Fibroblast of gingiva (primary cell): ENCODE measurements around the gene CCDC188.

Experiments
- DNase-seq: peaks from one replicate; pipeline ENCODE4 v3.0.0-alpha.2; 2011; ENCODE audit warnings: low read depth

Gene CCDC188

DNA sequence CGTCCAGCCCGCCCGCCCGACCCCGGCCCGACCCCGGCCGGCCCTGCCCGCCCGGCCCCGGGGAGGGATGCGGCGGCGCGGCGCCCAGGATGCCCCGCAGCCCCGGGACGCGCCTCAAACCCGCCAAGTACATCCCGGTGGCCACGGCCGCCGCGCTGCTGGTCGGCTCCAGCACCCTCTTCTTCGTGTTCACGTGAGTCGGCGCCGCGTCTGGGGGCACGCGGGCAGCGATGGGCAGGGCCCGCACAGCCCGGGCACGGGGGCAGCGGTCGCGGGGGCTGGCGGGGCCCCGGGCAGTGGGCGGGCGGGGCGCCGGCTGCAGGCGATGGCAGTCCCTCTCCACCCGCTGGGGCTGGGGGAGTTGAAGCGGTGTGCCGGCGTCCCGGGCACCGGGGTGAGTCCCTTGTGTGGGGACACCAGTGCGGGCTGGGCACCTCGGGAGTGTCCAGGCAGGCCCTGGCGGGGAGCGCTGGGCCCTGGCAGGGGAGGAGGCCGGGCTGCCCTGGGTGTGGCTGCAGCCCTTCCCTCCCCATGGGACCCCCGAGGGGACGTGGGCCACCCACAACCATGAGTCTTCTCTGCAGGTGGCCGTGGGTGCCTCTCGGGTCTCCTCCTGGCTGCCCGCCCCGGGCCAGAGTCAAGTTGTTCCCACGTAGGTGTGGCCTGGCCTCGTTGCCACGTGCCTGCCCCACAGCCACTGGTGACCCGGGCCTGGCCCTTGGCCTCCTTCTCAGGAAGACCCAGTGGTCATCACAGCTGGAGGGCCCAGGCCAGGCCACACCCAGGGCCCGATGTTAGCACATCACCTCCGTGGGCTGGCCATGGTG, 18.8 kb downstream of the CCDC188 start:
- peak; percentile 36 for DNase-seq

- DNase-seq, result peak; percentile 20
Measured at GRCh38 chr22:20131597-20131858, 19.3 kb downstream of the CCDC188 start, which contains the start of gene ZDHHC8. Gene ZDHHC8, plus strand, starts transcription at chr22:20131804. Its CDS starts 144 bp downstream, at chr22:20131948.

- peak; percentile 76 for DNase-seq
Measured at GRCh38 chr22:20130731-20131596, 19.9 kb downstream of the CCDC188 start.

DNA sequence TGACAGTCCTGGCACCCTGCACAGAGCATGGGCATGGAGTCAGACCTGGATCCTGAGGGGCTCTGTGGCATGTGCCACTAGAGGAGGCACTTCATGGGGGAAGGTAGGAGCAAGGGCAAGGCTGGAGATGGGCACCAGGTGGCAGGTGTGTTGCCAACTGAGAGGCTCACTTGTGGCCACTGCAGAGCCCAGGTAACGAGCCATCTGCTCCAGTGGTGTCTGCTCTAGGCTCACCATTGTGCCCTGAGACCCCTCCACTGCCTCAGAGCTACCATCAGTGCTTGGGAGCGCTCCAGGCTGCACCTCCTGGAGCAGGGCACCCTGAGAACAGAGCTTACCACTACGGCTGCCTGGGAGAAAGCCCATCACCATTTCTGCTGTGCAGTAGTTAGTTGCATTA, 20.5 kb downstream of the CCDC188 start:
- DNase-seq, result no peak

GRCh38 chr22:20129747-20130014, 21.2 kb downstream of the CCDC188 start:
- no peak for DNase-seq

DNA sequence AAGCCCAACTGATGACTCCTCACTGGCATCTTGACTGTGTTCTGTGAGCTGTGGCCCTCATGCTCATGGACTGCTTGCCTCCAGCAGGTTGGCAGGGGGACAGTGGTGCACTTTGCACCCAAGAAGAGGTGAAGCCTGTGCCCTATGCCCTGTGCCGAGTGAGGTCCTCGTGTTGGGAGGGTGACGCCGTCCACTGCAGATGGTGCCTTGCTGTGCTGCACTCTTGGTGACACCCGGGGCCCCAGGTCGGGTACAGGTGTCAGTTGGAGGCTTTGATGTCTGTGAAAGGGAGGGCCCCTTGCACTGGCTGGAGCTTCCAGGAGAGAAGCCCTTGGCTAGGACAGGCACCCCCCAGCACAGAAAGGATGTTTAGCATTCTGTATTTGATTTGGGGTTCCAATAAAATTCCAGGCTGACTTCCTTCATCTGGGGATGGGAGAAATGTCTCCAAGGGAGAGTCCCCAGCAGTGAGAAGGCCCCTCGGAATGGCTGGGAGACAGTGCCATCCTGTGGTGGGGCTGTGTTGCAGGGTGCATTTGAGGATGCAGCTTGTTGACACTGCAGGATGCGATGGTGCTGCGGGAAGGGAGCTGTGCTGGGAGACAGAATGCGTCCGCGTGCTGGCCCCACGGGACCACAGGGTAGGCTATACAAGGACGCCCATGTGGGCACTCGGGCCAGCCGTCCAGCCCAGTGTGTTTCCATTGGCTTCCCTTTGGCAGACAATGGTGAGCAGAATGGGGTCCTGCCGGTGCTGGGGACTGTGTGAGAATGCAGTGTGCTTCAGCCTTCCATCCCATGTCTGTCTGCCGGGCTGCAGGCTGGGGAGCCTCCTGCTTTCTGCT, 21.7 kb downstream of the CCDC188 start:
- DNase-seq, result peak; percentile 18

GRCh38 chr22:20128619-20128901, 22.3 kb downstream of the CCDC188 start:
- no peak for DNase-seq

DNA sequence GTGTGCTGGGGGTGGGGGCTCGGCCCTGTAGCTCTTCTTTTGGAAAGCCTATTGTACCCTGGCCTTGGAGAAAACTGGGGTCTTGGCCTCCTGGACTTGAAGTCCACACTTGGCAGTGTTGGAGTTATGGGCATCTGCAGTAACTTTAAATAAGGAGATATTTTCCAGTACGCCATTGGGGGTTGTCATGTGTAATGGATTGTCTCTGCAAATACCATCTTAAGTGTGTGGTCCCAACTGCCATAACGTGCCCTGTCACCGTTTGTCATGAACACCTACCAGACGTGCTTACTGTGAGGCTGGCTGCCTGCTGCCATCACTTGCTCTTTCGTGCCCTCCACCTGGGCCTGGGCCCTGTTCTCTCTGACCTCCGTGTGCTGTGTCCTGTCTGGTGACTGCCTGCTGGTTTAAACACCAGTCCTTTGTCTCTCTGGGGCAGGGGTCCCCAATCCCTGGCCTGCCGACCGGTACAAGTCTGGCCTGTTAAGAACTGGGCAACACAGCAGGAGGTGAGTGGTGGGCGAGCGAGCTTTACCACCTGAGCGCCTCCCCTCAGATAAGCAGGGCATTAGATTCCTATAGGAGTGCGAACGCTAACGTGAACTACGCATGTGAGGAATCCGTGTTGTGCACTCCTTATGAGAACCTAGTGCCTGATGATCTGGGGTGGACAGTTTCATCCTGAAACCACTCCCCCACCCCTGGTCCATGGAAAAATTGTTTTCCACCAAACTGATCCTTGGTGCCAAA, 22.8 kb downstream of the CCDC188 start:
- no peak for DNase-seq

DNA sequence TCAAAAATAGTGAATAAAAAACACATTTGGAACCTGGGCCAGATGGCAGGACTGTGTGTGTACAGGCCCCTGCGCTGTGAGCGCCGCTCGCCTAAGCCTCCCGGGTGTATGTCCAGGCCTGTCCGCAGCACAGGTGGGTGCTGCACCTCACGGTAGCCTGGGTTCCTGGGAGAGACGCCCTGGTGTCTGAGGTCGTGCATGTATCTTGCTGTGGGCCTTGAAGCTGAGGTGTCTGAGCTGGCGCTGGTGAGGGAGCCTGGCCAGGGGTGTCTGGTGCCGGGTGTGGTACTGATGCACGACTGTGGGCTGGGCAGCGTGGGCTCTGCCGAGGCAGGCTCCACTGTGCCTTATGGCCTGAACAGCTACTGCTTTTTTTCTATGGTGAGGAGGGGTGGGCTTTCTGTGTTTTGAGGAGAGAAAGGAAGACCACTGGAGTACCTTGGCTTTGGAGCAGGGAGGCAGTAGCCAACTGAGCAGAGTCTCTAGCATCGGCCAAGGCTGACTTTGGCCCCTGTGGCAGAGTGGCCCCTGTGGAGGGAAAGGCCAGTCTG, 23.5 kb downstream of the CCDC188 start:
- DNase-seq, result no peak

DNA sequence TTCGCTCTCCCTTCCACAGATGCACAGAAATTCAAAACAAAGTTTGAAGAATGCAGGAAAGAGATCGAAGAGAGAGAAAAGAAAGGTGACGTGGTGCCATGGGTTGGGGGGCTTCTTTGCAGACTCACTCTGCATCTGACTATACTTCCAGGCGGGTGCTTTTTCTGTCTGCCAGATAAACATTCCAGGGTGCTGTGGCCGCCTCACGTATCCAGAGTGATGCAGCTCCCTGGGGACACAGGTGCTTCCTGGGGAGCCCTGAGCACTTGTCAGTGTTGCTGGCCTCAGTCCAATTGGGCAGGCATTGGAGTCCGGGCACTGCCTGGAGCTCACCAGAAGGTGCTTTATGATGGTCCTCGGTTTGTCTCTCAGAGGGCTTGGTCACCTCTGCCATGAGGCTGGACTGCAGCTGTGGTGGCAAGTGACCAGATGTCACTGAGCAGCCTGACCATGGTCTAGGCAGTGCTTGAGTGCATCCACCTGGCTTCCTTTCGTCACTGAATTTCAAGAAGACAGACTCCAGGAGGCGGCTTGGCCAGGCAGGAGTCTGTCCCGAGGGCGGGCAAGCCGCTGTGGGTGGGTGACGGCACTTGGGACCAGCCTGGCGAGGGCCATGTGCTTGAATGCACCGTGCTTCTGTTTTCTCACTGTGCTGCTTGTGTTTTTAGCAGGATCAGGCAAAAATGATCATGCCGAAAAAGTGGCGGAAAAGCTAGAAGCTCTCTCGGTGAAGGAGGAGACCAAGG, 24.4 kb downstream of the CCDC188 start:
- no peak for DNase-seq

DNA sequence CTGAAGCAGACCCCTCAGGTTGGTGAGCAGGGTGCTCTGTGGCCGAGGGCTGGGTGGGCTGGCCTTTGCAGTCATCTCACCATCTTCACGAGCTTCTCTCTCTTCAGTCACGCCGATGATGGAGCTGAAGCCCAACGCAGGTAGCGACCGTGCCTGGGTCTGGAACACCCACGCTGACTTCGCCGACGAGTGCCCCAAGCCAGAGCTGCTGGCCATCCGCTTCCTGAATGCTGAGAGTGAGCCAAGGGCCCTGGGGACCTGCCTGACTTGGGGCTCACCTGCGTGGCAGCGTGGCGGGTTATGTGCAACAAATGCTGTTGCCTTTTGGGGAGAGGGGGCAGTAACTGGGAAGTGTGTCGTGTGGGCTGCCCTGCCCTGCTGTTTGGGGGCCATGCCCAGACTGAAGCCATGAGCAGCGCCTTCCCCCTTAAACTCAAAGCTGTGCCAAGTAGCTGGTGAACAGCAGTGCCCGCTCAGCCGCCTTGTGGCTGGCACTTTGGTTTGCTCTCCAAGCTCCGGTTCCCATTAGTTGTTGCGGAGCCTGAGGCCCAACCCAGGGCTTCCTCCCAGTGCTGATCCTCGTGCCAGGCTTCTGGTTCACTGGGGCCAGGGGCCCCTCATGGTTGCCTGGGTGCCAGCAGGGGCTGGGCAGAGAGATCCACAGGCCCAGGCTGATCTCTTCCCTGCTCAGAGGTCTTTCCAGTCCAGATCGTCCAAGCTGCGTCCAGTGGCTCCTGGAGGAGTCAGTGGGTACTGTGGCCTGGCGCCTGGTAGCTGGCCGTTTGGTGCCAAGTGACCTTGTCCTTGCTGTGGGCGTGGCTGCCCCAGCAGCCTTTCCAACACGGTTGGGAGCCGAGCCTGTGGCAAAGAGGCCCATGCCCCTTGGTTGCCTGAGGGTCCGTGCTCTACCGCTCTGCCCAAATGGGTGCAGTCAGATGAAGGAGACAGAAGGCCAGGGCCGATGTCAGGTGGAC, 25.4 kb downstream of the CCDC188 start:
- DNase-seq, result no peak

DNA sequence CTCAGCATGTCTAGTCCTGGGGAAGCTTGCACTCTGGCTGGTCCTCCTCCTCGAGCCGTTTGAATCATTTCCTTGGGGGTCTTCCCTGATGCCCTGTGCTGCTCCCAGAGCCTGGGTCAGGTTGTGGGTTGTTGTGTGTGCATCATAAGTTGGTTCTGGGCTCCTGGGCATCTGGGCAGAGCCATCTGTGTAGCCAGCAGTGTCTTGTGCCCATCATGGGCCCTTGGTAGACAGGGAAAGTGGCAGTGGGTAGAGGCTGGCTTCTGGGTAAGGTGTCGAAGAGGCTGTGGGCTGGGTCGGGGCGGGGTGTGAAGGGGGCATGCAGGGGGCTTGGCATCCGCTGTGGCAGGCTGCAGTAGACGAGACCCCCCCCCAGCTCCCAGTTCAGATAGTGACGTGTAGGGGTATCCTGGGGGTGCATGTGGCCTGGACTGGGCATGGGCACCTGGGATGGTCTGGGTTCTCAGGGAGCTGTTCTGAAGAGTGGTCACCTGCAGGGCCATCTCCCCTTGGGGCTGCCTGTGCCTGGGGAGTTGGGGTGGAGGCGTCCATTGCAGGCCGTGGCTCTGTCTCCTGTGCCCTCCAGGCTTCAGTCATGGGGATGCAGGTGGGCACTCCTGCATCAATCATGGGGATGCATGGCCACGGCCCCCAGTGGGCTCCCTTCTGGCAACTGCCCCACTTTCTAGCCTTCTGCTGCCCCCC, 26.6 kb downstream of the CCDC188 start:
- no peak for DNase-seq

GRCh38 chr22:20123366-20124082, 27.3 kb downstream of the CCDC188 start:
- DNase-seq, result no peak

GRCh38 chr22:20121856-20122415, 28.9 kb downstream of the CCDC188 start:
- no peak for DNase-seq

DNA sequence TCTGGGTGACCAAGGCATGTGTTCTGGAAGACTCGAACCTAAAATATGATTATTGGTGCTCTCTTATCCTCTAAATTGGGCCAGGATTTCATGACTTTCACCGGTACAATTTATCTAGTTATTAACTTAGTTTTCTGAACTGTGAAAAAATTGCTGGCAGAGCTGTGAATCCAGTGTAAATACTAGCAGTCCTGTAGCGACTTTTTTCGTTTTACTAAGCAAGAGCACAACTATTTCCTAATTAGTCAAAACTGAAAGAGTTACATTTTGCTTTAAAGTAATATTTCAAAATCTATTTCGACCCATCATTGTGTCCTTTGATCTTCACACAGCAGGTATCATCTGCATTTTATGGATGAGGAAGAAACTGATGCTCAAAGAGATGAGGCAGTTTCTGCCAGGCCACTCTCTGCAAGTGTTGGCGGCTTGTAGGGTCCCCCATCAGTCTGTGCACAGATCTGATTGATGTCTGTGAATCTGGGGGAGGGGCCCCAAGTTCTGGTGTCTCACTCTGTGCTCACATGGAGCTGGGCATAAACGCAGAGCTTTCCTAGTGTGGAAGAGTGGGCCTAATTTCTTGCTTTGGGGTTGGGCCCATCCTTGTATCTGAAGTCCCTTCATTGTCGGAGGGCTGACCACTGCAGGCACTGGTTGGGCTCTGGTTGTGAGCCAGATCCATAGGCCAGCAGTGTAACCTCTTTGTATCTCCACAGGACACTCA, 32.4 kb downstream of the CCDC188 start:
- no peak for DNase-seq

- DNase-seq, result no peak
Measured at GRCh38 chr22:20117633-20118299, 33.1 kb downstream of the CCDC188 start.
